Lower lobe of right lung (tissue), 2 donors: Measurements from ENCODE around the gene SLBP. TPM values are rescaled to one million over a fixed set of nuclear protein-coding genes. Genes with fewer than 3 reads are reported as not detected.

Experiments used
- ATAC-seq, 2 donors: fragments of 200-7000 bp; cut with Tn5 transposase; one replicate each; pipeline ENCODE4 v1.9.1; 2020 to 2022; ENCODE audit warnings: mild to moderate bottlenecking in 2 of 2, moderate library complexity in 2 of 2
- DNase-seq: peaks from one replicate; pipeline ENCODE4 v3.0.0-alpha.2; 2020
- H3K27ac ChIP-seq: fragments of 200-600 bp; one replicate; pipeline ENCODE4 v1.8.0; 2022
- H3K27me3 ChIP-seq: fragments of 200-600 bp; one replicate; pipeline ENCODE4 v1.8.0; 2022; ENCODE audit warnings: low read depth
- H3K36me3 ChIP-seq: fragments of 200-600 bp; one replicate; pipeline ENCODE4 v1.8.0; 2022; ENCODE audit warnings: mild to moderate bottlenecking
- H3K4me1 ChIP-seq: fragments of 200-600 bp; one replicate; pipeline ENCODE4 v1.8.0; 2022
- H3K4me3 ChIP-seq: fragments of 200-600 bp; one replicate; pipeline ENCODE4 v1.8.0; 2022; ENCODE audit warnings: mild to moderate bottlenecking
- H3K9me3 ChIP-seq: fragments of 200-600 bp; one replicate; pipeline ENCODE4 v1.8.0; 2022
- intact Hi-C: fragments of 100-400 bp; cut with DNase I; formaldehyde crosslinking; loops from one replicate; pipeline ENCODE4 v1.11.0; 2022
- total RNA-seq: library from RNA; stranded (reverse); fragmentation: NEBNext Ultra II Directional; extraction: Animal tissue kit (Norgen Biotek cat#: 25700); gene quantifications from one replicate; pipeline ENCODE4 v1.2.1, GENCODE V29; 2021
- TF ChIP-seq, protein P1 (sequence below): fragments of 200-600 bp; IDR thresholded peaks from one replicate; pipeline ENCODE4 v1.8.0; 2022; ENCODE audit warnings: antibody characterized with exemption, mild to moderate bottlenecking
- donor health status: DM: no; HTN: yes; CAD: no; lungs with severe emphysema.

Gene SLBP
- total RNA-seq, 1 donor from 2014 or later, result 31.6 TPM

DNA sequence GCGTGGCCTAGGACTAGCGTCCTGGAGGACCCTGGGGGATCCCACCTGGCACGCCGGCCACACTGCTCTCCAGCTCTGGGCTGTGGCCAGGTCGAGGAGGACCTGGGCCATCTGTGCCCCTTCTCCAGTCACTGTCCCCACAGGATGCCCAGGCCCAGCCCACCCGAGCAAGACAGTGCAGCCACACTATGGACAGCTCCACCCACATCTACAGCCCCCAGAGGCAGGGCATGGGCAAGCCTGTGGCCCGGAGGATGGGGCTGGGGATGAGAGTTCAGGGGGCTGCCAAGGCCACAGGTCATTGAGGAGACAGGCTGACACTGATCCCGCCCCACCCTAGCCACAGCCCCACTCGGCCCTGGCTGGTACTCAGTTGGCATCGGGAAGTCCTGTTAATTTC lies 58.3 kb downstream of the SLBP start:
- intact Hi-C loops, result no loop called here
- TF ChIP-seq, protein P1, sequence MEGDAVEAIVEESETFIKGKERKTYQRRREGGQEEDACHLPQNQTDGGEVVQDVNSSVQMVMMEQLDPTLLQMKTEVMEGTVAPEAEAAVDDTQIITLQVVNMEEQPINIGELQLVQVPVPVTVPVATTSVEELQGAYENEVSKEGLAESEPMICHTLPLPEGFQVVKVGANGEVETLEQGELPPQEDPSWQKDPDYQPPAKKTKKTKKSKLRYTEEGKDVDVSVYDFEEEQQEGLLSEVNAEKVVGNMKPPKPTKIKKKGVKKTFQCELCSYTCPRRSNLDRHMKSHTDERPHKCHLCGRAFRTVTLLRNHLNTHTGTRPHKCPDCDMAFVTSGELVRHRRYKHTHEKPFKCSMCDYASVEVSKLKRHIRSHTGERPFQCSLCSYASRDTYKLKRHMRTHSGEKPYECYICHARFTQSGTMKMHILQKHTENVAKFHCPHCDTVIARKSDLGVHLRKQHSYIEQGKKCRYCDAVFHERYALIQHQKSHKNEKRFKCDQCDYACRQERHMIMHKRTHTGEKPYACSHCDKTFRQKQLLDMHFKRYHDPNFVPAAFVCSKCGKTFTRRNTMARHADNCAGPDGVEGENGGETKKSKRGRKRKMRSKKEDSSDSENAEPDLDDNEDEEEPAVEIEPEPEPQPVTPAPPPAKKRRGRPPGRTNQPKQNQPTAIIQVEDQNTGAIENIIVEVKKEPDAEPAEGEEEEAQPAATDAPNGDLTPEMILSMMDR, result no peak
- Histone ChIP-seq H3K9me3 (no peaks in the 10 kb centered on the region), H3K27ac (no peak overlapping the region), H3K4me1 (no peaks in the 10 kb centered on the region), H3K27me3 (no peaks in the 10 kb centered on the region), H3K36me3 (no peaks in the 10 kb centered on the region), H3K4me3 (no peak overlapping the region)
- ATAC-seq (no peak), DNase-seq (no peak)

- no peak for DNase-seq
- intact Hi-C loops, result no loop called here
- Histone ChIP-seq H3K27ac (no peak overlapping the region), H3K27me3 (no peaks in the 10 kb centered on the region), H3K4me3 (no peak overlapping the region), H3K36me3 (no peaks in the 10 kb centered on the region), H3K9me3 (no peaks in the 10 kb centered on the region), H3K4me1 (no peaks in the 10 kb centered on the region)
- TF ChIP-seq, protein P1, result no peak
- ATAC-seq, result no peak
Measured at GRCh38 chr4:1652088-1652487, 60.0 kb downstream of the SLBP start.

DNA sequence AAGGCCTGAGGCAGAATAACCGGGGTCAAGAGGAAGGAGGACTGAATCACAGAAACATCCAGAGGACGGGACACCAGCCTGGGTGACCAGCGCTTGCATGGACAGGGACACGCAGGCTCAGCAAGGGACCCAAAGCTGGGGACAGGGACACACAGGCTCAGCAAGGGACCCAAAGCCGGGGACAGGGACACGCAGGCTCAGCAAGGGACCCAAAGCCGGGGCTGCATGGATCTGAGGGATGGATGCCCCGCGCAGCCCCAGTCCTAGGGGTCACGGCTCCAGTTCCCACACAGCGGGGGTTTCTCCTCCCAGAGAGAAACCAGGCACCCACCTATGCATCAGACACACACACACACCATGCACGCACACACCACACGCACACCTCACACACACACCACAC lies 60.5 kb downstream of the SLBP start:
- H3K9me3 ChIP-seq, result no peaks in the 10 kb centered on the region
- TF ChIP-seq, protein P1, result no peak
- ATAC-seq (no peak), DNase-seq (no peak)
- intact Hi-C loops, result no loop called here
- H3K36me3 ChIP-seq, result no peaks in the 10 kb centered on the region
- H3K27ac ChIP-seq, result no peak overlapping the region
- H3K27me3 ChIP-seq, result no peaks in the 10 kb centered on the region
- no peak overlapping the region for H3K4me3 ChIP-seq
- no peaks in the 10 kb centered on the region for H3K4me1 ChIP-seq

DNA sequence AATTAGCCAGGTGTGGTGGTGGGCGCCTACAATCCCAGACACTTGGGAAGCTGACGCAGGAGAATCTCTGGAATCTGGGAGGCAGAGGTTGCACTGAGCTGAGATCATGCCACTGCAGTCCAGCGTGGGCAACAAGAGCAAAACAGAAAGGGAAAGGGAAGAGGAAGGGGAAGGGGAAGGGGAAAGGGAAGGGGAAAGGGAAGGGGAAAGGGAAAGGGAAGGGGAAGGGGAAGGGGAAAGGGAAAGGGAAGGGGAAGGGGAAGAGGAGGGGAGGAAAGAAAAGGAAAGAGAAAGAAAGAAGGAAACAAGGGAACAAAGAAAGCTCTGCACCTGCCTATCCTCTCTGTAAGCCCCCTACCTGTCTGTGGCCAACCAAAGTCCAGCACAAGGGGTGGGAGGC lies 63.2 kb downstream of the SLBP start:
- intact Hi-C loops, result no loop called here
- Histone ChIP-seq H3K4me1 (no peaks in the 10 kb centered on the region), H3K36me3 (no peaks in the 10 kb centered on the region), H3K4me3 (no peak overlapping the region), H3K9me3 (no peaks in the 10 kb centered on the region), H3K27ac (no peak overlapping the region), H3K27me3 (no peaks in the 10 kb centered on the region)
- no peak for DNase-seq
- ATAC-seq, result no peak
- TF ChIP-seq, protein P1, result no peak

DNA sequence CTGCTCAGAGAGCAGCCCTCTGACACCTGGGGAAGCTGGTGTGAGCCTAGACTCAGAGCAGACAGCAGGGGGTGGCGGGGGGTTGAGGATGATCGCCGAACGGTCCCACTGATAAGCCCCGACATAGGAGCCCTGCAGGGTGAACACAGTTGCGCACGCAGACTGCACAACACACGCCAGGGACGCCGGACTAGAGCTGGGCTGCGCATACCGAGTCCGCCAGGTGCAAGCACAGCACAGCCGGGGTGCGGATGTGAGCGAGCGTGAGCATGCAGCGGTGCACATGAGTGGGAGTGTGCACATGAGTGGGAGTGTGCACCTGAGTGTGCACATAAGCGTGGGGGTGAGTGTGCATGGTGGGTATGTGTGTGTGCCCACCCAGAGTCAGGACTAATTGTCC lies 64.7 kb downstream of the SLBP start:
- H3K27me3 ChIP-seq, result no peaks in the 10 kb centered on the region

More for the DNA sequence above, 64.7 kb downstream of the SLBP start:
- H3K27ac ChIP-seq, result no peak overlapping the region
- no peak overlapping the region for H3K4me3 ChIP-seq
- no peaks in the 10 kb centered on the region for H3K9me3 ChIP-seq
- ATAC-seq (no peak), DNase-seq (no peak)
- TF ChIP-seq, protein P1, result no peak
- no peaks in the 10 kb centered on the region for H3K4me1 ChIP-seq
- intact Hi-C loops, result no loop called here
- no peaks in the 10 kb centered on the region for H3K36me3 ChIP-seq
